Stomach (tissue), 4 donors: ENCODE measurements around the gene KTN1.

Experiments
- POLR2A ChIP-seq, 4 donors: fragments of 450-650 bp; IDR thresholded peaks; one replicate each; pipeline ENCODE4 v1.6.1; 2016; ENCODE audit warnings: antibody characterized with exemption in 4 of 4, control low read depth in 2 of 4, mild to moderate bottlenecking in 1 of 4, moderate library complexity in 1 of 4
- TF ChIP-seq, protein P1 (sequence below), 7 experiments: fragments of 450-650 bp in 4 of 7; fragments of 200-600 bp in 3 of 7; sonication (generic) in 3 of 7; IDR thresholded peaks; one replicate each; pipeline ENCODE4 v1.5.1; 2016 to 2019; ENCODE audit warnings: antibody characterized with exemption in 7 of 7, control low read depth in 2 of 7, mild to moderate bottlenecking in 1 of 7

DNA sequence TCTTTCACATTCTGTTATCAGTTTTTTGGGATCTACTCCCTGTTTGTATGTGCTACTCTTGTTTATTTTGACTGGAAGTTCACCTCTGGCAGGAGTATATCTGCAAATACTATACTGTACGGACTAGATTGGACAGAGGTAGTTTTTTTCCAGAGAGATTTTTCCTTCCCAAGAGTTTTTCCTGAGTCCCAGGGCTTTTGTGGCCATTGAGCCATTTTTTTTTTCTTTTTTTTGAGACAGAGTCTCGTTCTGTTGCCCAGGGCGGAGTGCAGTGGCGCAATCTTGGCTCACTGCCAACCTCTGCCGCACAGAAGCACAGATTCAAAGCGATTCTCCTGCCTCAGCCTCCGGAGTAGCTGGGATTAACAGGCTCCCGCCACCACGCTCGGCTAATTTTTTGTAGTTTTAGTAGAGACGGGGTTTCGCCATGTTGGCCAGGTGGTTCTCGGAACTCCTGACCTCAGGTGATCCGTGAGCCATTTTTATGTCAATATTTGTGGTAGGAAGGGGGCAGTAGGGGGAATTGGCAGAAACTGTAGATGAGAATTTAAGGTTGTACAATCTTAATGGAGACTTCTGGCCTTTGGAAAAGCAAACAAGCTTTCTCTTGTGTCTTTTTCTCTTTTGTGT lies 19.4 kb downstream of the KTN1 start:
- no peak for TF ChIP-seq POLR2A (IDR thresholded peaks at IDR 0.05)
- TF ChIP-seq, protein P1, sequence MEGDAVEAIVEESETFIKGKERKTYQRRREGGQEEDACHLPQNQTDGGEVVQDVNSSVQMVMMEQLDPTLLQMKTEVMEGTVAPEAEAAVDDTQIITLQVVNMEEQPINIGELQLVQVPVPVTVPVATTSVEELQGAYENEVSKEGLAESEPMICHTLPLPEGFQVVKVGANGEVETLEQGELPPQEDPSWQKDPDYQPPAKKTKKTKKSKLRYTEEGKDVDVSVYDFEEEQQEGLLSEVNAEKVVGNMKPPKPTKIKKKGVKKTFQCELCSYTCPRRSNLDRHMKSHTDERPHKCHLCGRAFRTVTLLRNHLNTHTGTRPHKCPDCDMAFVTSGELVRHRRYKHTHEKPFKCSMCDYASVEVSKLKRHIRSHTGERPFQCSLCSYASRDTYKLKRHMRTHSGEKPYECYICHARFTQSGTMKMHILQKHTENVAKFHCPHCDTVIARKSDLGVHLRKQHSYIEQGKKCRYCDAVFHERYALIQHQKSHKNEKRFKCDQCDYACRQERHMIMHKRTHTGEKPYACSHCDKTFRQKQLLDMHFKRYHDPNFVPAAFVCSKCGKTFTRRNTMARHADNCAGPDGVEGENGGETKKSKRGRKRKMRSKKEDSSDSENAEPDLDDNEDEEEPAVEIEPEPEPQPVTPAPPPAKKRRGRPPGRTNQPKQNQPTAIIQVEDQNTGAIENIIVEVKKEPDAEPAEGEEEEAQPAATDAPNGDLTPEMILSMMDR (IDR thresholded peaks at IDR 0.05): no peak
